GM19324 (cell line): ENCODE results near the gene KANK4.
"Not testable (repeated sequence)": the region's sequence is repeated elsewhere in the genome, so short reads cannot be mapped to it uniquely, and the experiment has no call there.

ENCODE experiments used
- ATAC-seq: cut with Tn5 transposase; IDR thresholded peaks from one replicate; pipeline ENCODE4 v1.9.1; 2021; ENCODE audit warnings: mild to moderate bottlenecking, moderate library complexity; ENCODE audit not compliant: unreplicated experiment, low FRiP score

Gene KANK4

DNA sequence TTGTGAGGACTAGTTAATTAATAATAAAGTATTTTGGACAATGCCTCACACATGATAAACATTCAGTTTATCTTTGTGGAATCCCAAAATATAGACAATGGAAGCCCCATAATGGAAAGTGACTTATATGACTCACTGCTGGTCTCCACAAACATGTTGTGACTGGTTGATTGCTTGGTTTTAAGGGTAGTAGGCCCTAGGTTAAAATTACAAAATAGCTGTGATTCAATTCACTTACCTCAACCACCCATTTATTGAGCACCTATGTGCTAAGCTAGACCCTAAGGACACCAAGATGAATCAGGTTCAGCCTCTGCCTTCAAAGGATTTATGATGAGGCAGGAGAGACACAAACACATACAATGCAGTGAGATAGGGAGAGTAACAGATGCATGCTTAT is 42.4 kb downstream of the KANK4 start:
- no peak for ATAC-seq

DNA sequence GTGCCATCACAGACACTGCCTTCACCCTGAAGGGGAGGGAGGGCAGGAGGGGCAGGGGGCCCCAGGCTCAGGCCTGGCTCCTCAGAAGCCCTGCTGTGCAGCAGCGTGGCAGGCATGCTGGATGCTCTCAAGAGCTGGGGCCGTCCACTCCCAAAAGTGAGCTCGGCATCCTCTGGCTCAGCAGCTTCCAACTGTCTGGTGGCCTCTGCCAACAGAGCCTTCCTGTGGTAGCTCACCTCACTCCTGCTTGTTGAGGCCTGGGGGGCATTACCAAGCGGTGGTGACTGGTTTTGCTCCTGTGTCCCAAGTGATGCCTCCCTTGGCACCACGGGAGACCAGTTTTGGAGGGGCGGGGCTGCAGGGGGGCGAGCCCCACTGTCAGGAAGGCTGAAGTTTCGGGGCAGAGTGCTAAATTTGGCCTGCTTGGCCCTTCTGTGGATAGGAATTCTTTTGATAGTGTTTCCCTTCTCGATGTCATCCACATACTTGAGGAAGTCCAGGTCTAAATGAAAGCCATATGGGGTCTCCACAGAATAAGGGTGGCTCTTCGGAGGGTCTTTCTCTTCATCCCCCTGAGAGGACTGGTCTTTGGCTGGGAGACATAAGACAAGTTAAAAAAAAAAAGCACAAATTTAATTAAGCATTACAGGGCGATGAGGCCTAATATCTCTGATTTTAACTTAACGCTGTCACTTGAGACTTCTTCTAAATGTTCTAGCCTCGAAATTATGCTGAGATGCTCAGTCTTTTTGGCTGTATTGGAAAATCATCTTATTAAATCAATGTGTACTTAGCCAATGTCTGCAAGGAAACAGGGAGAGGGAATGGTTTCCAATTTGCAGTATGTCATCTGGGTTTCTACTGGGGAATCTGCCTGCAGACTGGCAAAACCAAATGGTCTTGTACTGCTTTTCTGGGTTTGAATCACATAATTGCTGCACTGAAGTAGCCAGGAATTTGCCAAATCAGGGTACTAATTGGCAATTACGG is 44.4 kb downstream of the KANK4 start:
- ATAC-seq = no peak

DNA sequence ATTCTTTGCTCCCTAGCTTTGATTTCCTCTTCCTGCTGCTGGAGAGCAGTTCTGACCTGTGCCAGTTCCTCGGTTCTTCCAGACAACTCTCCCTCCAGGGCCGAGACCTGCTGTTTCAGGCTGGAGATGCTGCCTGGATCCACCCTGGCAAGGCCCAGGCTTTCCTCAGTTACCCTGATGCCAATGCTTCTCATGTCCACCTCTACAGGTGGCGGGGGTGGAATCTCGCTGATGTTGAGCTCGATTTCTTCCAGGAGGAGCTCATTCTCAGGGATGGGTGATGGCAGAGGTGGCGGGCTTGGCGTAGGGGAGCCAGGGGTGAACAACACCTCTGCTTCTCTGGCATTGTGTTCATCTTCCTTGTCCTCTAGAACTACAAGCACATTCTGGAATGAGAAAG is 45.3 kb downstream of the KANK4 start:
- ATAC-seq = no peak

DNA sequence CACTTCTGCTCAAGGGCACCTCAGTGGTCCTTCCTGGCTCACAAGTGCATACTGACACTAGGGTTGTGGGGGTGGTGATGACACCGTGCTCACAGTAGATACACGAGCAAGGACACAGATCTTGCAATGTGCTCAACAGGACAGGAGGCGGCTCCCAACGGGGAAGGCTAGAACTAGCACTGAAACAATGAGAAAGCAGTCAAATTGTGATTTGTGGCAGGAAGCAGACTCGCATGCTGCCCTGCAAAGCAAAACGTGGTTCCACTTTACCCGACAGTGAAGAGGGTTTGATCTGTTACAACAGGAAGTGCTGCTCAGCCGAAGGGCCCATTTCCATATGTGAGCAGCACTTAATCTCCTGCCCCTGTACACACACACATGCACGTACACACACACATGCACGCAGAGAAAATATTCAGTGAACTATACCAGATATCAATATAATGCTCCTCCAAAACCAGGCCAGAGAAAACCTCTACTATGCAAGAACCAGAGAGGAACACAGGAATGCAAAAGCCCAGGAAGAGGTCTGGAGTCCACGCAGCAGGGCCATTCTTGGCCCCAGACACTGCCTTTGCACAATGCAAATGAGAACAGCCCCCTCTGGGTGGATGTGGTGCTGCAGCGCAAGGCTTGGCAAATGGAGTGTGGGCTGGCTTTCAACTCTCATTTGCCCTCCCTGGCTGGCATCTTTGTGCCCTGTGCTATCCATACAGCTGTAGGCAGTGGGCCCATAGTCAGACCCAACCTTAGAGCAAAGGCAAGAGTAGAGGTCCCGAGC is 47.1 kb downstream of the KANK4 start:
- ATAC-seq = no peak

DNA sequence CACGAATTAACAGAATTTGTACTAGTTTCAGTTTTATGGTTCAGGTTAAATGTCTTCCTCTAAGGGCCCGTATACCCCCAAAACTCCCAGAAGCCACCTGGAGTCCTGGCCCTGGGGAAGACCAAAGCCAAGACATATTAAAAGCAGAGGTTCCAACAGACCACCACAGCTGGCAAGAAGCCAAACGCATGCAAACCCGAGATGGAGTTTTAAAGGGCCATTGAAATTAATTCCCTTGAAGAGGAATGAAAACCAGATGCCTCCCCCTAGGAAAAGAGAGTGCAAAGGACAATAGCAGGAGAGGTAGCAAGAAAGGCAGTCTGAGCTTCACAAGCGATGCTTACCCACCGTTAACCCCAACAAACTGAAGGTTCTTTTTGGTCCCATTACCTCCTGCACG is 48.1 kb downstream of the KANK4 start:
- no peak for ATAC-seq

DNA sequence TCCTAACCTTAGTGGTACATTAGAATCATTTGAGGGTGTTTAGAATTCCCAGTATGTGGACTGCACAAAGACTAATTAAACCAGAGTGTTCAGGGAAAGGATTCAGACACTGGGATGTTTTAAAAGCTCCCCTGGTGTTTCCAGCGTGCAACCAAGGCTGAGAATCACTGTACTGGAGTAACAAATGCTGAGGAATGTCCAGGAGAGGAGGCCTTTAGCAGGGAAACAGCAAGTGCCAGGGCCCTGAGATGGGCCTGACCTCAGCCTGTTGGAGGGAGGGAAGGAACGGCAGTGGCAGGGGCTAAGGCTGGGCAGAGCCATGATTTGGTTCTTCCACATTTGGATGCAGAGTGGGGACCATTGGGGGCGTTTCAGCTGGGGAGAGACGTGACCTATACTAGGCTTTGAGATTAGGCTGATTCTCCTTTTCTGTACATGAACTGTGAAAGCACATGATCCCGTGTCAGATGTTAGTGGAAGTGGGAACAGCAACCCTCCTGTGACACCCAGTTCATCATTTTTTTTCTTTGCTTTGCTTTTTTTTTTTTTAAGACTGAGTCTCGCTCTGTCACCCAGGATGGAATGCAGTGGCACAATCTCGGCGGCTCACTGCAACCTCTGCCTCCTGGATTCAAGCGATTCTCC is 49.3 kb downstream of the KANK4 start:
- no peak for ATAC-seq

DNA sequence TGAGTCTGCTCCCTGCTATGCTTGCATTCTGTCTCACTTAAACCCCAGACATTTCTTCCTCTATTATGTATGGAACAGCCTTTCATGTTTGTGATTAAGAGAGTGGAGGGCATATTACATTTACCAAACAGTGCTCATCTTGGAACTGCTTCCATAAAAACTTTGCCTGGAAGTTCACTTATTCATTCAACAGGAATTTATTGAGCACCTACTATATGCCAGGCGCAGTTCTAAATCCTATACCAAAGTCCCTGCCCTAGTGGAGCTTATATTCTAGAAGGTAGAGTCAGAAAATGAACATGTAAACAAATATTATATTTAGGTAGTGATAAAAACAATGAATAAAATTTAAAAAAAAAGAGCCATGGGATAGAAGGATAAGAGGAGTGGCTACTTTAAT is 49.8 kb downstream of the KANK4 start:
- ATAC-seq = no peak

DNA sequence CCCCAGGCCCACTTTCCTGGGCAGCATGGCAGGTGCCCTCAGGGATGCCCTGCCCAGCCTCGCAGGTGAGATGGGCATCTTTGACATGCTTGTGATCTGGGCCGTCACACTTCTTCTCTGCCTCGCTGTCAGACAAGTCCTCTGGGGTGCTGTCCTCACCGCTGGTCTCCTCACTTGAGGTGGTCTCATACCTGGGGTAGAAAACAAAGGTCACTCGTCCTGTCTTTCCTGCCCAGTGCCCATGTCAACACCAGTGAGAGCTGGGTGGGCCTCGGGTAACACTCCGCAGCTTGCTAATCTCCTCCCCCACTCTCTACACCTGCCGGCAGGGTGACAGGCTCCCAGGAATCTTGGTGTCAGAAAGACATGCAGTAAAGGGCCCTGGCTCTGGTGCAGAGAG is 50.9 kb downstream of the KANK4 start:
- no peak for ATAC-seq

DNA sequence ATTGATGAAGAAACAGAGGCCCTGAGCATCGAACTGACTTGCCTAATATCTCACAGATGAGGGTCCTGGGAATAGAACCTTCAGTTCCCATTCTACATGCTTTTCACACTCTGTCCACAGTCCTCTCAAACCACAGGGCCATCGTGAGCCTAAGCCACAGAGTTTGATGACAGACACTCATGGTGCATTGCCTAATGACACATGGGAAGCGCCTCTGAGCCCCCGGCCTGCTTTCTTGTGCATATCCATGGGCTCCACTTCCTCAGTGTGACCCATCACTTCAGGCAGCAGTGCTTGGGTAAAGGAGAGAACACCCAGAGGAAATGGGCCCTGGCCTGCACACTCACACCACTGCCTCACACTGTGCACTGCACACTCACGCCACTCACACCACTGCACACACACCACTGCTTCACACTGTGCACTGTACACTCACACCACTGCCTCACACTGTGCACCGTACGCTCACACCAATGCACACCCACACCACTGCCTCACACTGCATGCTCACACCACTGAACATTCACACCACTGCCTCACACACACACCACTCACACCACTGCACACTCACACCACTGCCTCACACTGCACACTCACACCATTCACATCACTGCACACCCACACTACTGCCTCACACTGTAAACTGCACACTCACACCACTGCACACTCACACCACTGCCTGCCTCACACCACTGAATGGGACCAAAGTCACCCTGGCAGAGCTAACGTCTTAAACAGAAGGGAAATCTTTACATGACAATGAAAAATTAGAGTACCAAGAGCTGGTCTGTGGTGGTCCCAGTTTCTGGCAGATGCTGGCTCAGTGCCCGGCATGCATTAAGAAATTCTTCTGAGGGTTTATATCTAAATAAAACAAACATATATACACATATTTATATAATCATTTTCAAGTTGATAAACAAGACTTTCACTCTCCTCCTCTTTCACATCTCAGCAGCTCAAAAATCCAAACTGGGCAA is 53.0 kb downstream of the KANK4 start:
- no peak for ATAC-seq

DNA sequence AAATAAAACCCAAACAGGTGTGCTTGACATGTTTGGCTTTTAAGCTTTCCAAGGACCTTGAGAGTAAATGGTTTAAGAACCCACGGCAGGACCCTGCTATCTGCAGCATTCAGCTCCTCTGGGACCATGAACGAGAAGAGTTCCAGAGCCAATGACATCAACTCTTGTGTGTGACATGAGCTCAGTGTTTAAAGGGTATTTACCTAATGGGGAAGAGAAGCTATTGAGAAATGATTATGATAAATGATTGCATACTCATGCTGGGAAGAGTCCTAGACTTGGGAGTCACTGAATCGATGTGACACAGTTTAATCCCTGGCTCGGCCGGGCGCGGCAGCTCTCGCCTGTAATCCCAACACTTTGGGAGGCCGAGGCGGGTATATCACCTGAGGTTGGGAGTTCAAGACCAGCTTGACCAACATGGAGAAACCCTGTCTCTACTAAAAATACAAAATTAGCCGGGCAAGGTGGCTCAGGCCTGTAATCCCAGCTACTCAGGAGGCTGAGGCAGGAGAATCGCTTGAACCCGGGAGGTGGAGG is 55.4 kb downstream of the KANK4 start:
- no peak for ATAC-seq

DNA sequence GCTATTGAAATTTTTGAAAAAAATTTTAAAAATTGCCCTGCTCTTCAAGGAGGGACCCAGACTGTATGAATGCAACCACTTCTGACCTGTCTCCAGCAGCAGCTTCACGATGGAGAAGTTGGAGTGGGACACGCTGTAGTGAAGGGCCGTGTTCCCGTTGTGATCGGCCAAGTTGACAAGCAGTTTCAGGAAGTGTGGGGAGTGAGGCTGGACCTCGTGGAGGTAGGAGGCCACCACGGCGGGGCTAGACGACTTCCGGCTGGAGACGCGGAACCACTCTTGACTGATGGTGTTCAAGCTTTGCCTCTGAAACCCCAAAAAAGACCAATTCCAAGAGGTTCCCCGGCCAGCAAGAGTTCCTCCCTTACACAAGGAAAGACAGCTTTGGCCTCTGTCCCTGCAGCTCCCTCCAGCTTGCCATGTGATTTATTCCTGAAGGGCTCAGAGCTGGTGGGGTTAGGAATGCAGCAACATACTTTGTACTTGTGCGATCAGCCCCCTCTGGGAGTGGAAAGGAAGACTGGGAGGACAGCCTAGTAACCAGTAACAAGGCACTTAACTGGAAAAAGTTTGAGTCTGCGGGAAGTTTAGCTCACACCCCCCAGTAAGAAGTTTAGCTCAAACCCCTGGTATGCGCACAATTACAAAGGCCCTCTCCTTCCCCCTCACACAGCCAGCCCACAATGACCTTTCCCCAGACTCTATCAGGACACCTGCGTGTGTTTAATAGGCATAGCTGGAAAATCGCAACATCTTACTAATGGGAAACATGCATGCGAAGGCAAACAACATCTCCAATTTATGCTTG is 56.0 kb downstream of the KANK4 start:
- ATAC-seq = no peak

DNA sequence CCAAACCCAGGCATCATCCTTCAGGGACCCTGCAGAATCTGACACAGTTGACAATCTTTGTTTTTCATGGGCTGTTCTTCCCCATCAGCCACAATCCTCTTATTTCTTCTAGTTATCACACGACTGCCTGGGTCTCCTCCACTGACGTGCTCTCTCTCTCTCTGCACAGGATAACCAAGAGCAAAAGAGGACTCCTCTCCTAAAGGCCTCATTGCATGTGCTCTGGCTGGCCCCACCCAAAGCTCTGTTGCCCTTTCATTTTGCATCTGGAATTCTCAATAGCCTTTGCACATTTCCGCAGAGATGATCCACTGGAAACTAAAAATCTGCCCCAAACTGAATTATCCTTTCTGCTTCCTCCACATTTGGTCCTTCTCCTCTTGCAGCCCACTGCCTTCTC is 58.5 kb downstream of the KANK4 start:
- no peak for ATAC-seq

DNA sequence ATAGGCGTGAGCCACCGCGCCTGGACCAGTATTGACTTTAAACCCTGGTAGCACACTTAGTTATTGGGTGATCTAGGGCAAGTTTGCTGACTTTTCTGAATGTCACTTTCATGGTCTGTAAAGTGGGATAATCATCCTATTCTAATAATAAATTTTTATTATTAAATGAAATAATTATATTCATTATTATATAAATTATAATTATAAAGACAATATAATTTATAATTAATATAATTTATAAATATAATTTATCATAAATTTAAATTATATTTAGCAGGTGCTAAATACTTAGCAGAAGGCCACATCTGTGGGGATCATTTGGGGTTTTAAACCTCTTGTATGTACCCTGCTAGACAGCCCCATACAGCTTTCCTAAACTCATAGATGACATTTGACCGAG is 59.7 kb downstream of the KANK4 start:
- no peak for ATAC-seq

DNA sequence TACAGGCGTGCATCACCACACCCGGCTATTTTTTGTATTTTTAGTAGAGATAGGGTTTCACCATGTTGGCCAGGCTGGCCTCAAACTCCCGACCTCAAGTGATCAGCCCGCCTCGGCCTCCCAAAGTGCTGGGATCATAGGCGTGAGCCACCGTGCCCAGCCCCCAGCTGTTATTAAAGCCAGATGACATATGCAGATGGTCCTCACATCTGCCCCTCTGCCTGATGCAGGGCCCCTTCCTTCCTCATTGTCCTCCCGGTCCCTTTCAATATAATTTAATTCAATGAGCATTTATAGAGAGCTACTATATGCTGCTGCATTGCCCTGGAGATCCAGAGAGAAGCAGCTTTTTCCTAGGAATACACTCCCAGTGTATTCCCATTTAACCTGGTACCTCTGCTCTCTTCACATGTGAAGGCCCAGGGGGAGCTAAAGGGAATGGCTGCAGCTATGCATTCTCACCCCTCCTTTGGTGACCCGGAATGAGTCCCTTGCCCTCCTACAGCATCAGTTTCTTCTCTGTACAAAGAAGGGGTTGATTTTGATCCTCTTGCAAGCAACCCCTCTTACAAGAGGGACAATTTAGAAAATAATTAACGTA is 69.0 kb downstream of the KANK4 start:
- no peak for ATAC-seq

DNA sequence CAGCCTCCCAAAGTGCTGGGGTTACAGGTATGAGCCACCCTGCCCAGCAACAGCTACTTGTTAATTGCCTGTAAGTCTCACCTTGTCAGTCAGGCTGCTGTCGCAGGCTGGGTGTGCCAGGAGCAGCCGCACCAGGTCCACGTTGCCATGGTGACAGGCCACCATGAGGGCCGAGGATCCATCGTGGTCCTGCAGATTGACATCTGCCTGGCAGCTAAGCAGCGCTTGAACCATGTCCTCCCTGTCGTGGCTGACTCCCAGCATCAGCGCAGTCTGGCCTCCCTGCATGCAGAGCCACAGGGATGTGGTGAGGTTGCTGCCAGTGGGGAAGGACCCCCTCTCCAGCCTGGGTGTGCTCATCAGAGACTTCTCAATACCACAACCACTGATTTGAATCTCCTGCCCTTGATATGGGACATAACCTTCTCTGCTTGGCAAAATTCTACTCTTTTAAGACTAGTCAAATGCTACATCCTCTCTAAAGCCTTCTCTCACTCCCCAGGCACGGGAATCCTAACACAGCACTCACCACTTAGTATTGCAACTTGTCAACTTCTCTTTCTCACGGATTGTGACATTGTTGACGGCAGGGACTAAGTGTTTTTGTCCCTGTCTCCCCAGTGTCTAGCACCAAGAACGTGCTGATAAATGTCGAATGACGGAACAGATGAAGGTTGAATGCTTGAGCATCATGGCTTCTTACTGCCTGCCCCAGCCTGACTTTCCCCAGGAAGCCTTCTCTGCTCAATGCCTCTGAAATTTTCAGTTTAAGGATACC is 71.7 kb downstream of the KANK4 start:
- ATAC-seq = no peak

DNA sequence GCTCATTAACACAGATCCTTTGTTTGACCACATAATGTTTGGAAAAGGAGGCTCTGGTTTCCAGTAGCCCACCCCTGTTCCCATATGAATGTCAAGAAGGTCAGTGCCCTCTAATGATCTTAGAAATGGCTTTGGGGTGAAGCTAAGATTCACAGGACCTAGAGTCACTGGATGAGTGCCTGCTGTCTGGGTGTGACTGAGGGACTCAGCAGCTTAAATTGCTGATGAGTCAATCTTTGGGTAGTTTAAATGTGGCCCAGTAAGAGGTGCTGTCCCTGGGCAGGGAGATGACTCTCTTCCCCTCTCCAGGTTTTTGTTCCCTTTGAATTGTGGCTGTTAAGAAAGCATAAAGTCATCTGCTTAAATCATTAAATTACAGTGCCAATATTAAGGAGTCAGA is 74.0 kb downstream of the KANK4 start:
- no peak for ATAC-seq

DNA sequence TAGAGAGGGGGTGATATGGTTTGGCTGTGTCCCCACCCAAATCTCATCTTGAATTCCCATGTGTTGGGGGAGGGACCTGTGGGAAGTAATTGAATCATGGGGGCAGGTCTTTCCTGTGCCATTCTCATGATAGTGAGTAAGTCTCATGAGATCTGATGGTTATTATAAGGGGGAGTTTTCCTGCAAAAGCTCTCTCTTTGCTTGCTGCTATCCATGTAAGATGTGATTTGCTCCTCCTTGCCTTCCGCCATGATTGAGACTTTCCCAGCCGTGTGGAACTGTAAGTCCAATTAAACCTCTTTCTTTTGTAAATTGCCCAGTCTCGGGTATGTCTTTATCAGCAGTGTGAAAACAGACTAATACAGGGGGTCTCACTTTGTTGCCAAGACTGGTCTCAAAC is 74.9 kb downstream of the KANK4 start:
- not testable (repeated sequence) for ATAC-seq
